ENCODE data around the gene RUSC2. TPM values are rescaled to one million over a fixed set of nuclear protein-coding genes. Genes with fewer than 3 reads are reported as not detected.

RUSC2 gene
- total and polyA plus RNA-seq, 9 donors: 7.4 to 41.1 (median 26.4) TPM

GRCh38 chr9:35453786-35454185, 36.1 kb upstream of the RUSC2 start:
- Histone ChIP-seq H3K9me3 (no peaks in the 10 kb centered on the region), H3K4me3 (no peak overlapping the region), H3K27me3 (no peaks in the 10 kb centered on the region), H3K36me3 (no peaks in the 10 kb centered on the region), H3K4me1 (ENCODE audit: insufficient read depth) (no peaks in the 10 kb centered on the region), H3K27ac (no peak overlapping the region)
- WGBS, 3 donors: 84 to 91% (median 86%) methylated on average over 2 of the region's 2 CpGs
- DNase-seq: no peak
- intact Hi-C loops (cut with DNase I): no loop called here
- TF ChIP-seq EP300 (IDR thresholded peaks at IDR 0.05) (no peak), CTCF (IDR thresholded peaks at IDR 0.05) (no peak), POLR2A (IDR thresholded peaks at IDR 0.05) (no peak)

- no peak for DNase-seq
- Histone ChIP-seq H3K36me3 (no peaks in the 10 kb centered on the region), H3K9me3 (no peaks in the 10 kb centered on the region), H3K27ac (no peak overlapping the region), H3K4me1 (ENCODE audit: insufficient read depth) (no peaks in the 10 kb centered on the region), H3K4me3 (no peak overlapping the region), H3K27me3 (no peaks in the 10 kb centered on the region)
- 20 to 39% (median 29%) methylated on average over 2 of the region's 2 CpGs for WGBS, 3 donors
- intact Hi-C loops (cut with DNase I): no loop called here
- TF ChIP-seq EP300 (IDR thresholded peaks at IDR 0.05) (no peak), CTCF (IDR thresholded peaks at IDR 0.05) (no peak), POLR2A (IDR thresholded peaks at IDR 0.05) (no peak)
Measured at GRCh38 chr9:35464141-35465025, 25.5 kb upstream of the RUSC2 start.

GRCh38 chr9:35470340-35470739, 19.6 kb upstream of the RUSC2 start:
- DNase-seq: no peak
- Histone ChIP-seq H3K27me3 (no peaks in the 10 kb centered on the region), H3K4me1 (ENCODE audit: insufficient read depth) (no peaks in the 10 kb centered on the region), H3K9me3 (no peaks in the 10 kb centered on the region), H3K27ac (no peak overlapping the region), H3K36me3 (no peaks in the 10 kb centered on the region), H3K4me3 (no peak overlapping the region)
- intact Hi-C loops (cut with DNase I): loop anchor here in 1 of 4 donors (10.0 kb wide), 1 partner anchor 356 kb away; the partner anchor contains the start of gene ATOSB
- TF ChIP-seq CTCF (IDR thresholded peaks at IDR 0.05) (no peak), POLR2A (IDR thresholded peaks at IDR 0.05) (no peak), EP300 (IDR thresholded peaks at IDR 0.05) (no peak)
- WGBS, 3 donors: 41 to 43% (median 42%) methylated on average over 1 of the region's 1 CpG

GRCh38 chr9:35470894-35471293, 19.0 kb upstream of the RUSC2 start:
- H3K27ac ChIP-seq: no peak overlapping the region
- H3K9me3 ChIP-seq: no peaks in the 10 kb centered on the region
- intact Hi-C loops (cut with DNase I): loop anchor here in 1 of 4 donors (10.0 kb wide), 1 partner anchor 356 kb away; the partner anchor contains the start of gene ATOSB
- TF ChIP-seq CTCF (IDR thresholded peaks at IDR 0.05) (no peak), POLR2A (IDR thresholded peaks at IDR 0.05) (no peak), EP300 (IDR thresholded peaks at IDR 0.05) (no peak)
- no peak overlapping the region for H3K4me3 ChIP-seq
- no peak for DNase-seq
- WGBS, 3 donors: 46 to 53% (median 53%) methylated on average over 4 of the region's 4 CpGs
- no peaks in the 10 kb centered on the region for H3K36me3 ChIP-seq
- no peaks in the 10 kb centered on the region for H3K4me1 ChIP-seq (ENCODE audit: insufficient read depth)
- H3K27me3 ChIP-seq: no peaks in the 10 kb centered on the region

Data from ovary (tissue), 9 donors.